ENCODE data around the gene PRM1.

Gene PRM1

GRCh38 chr16:11273721-11274324 lies 7.3 kb downstream of the PRM1 start:
- DNase-seq (ENCODE audit: low read depth in 2 of 2): no peak

GRCh38 chr16:11272921-11273720 lies 8.0 kb downstream of the PRM1 start, which contains the start of gene PRM3:
Gene PRM3 (minus strand): TSS chr16:11273629. CDS start chr16:11273595, 34 bp downstream.
- no peak for DNase-seq (ENCODE audit: low read depth in 2 of 2)

- DNase-seq (ENCODE audit: low read depth in 2 of 2): no peak
These were observed 8.6 kb downstream of the PRM1 start for GRCh38 chr16:11272484-11272883.

- DNase-seq (ENCODE audit: low read depth in 2 of 2): no peak
These were observed 9.5 kb downstream of the PRM1 start for GRCh38 chr16:11271610-11272009.

GRCh38 chr16:11270602-11271162 lies 10.4 kb downstream of the PRM1 start:
- DNase-seq (ENCODE audit: low read depth in 2 of 2): no peak

GRCh38 chr16:11268921-11269375 lies 12.2 kb downstream of the PRM1 start, which contains the start of gene TNP2:
Gene TNP2 (minus strand): TSS chr16:11269325. CDS start chr16:11269262, 63 bp downstream.
- no peak for DNase-seq (ENCODE audit: low read depth in 2 of 2)

GRCh38 chr16:11265124-11265523 lies 16.0 kb downstream of the PRM1 start:
- DNase-seq (ENCODE audit: low read depth in 2 of 2): no peak

- no peak for DNase-seq (ENCODE audit: low read depth in 2 of 2)
These were observed 16.8 kb downstream of the PRM1 start for GRCh38 chr16:11264155-11264832.

- DNase-seq (ENCODE audit: low read depth in 2 of 2): no peak
These were observed 17.4 kb downstream of the PRM1 start for GRCh38 chr16:11263737-11264136.

- no peak for DNase-seq (ENCODE audit: low read depth in 2 of 2)
These were observed 18.2 kb downstream of the PRM1 start for GRCh38 chr16:11262915-11263314.

GRCh38 chr16:11260596-11260966 lies 20.5 kb downstream of the PRM1 start:
- DNase-seq (ENCODE audit: low read depth in 2 of 2): no peak

- no peak for DNase-seq (ENCODE audit: low read depth in 2 of 2)
These were observed 21.2 kb downstream of the PRM1 start for GRCh38 chr16:11259655-11260595.

GRCh38 chr16:11258553-11259492 lies 22.3 kb downstream of the PRM1 start:
- DNase-seq (ENCODE audit: low read depth in 2 of 2): no peak

- DNase-seq (ENCODE audit: low read depth in 2 of 2): peak; percentile 49 to 53
These were observed 23.8 kb downstream of the PRM1 start for GRCh38 chr16:11257131-11257938.

- DNase-seq (ENCODE audit: low read depth in 2 of 2): no peak
These were observed 24.4 kb downstream of the PRM1 start for GRCh38 chr16:11256661-11257130.

GRCh38 chr16:11255737-11256660 lies 25.1 kb downstream of the PRM1 start, which contains the start of gene SOCS1:
Gene SOCS1 (minus strand): TSS chr16:11256204. CDS start chr16:11255478, 726 bp downstream.
- peak; percentile 77 to 81 for DNase-seq (ENCODE audit: low read depth in 2 of 2)

GRCh38 chr16:11254913-11255736 lies 26.0 kb downstream of the PRM1 start:
- no peak for DNase-seq (ENCODE audit: low read depth in 2 of 2)
